HG02763 (cell line): ENCODE measurements around the gene ENPP6.
"Not testable (repeated sequence)": the region's sequence is repeated elsewhere in the genome, so short reads cannot be mapped to it uniquely, and the experiment has no call there.

Experiments
- ATAC-seq: cut with Tn5 transposase; IDR thresholded peaks from one replicate; pipeline ENCODE4 v1.9.1; 2021; ENCODE audit warnings: mild to moderate bottlenecking, moderate library complexity; ENCODE audit not compliant: unreplicated experiment

The ENPP6 gene

DNA sequence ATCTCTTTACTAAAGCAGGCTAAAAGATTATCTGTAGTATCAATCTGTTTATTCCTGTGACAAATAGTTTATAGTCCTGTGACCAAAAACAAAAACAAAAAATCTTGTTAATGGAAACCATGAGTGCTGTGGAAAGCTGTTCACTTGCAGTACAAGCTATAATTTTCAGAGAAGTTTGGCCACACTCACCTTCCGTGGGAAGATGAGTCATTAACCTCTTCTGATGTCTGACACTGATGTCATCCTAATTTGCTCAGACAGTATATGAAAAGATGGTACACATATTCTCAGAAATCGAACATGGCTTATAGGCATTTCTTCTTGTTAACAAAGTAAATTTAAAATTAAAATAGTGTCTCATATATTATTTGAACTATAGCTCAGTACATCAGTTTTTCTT lies 19.9 kb upstream of the ENPP6 start:
- no peak for ATAC-seq

DNA sequence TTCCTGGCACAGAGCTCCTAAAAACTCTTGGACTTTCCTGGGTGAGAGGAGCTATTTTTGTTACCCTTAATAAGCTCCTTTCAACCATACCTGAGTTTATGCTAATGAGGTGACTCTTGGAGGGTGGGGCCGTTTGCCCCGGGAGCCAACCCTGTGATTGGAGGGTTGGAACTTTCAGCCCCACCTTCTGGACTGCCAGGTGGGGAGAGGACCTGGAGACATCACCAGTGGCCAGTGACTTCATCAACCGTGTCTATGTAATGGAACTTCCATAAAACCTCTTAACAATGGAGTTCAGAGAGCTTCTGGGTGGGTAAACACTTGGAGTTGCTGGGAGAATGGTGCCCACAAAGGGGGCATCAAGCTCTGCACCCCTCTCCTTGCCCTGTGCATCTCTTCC lies 17.9 kb upstream of the ENPP6 start:
- no peak for ATAC-seq

DNA sequence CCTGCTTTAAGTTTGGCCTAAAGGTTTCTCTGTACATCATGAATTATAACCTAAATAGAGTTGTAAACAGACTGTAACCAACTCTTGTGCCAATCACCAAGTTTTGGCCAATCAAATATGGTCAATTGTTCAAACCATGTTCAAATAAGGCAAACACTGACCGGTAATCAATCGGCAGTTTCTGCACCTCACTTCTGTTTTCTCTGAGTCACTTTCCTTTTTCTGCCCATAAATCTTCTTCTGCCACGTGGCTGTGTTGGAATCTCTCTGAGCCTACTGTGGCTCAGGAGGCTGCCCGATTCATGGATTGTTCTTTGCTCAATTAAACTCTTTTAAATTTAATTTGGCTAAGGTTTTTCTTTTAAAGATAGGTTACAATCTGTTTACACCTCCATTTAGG lies 16.5 kb upstream of the ENPP6 start:
- no peak for ATAC-seq

DNA sequence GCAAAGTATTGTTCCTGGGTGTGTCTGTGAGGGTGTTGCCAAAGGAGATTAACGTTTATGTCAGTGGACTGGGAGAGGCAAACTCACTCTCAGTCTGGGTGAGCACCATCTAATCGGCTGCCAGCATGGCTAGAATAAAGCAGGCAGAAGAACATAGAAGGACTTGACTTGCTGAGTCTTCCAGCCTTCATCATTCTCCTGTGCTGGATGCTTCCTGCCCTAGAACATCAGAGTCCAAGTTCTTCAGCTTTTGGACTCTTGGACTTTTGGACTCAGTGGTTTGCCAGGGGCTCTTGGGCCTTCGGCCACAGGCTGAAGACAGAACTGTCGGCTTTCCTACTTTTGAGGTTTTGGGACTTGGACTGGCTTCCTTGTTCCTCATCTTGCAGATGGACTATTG lies 15.3 kb upstream of the ENPP6 start:
- ATAC-seq, result no peak

DNA sequence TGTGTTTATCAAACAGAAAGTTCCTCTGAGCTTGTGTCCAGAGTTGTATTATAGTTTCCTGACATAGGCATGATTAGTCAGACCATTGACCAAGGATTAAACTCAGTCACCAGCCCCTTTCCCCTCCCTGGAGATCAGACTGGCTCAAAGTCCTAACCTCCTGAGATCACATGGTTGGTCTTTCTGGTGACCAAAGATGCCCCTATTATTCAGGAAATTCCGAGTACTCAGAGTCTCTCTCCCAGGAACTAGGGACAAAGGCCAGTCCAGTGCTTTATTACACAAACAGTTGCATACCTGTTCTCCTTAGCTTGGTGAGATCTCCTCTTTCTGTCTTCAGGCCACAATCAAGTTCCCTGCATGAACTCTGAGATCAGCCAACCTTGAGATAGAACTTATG lies 14.5 kb upstream of the ENPP6 start:
- no peak for ATAC-seq

DNA sequence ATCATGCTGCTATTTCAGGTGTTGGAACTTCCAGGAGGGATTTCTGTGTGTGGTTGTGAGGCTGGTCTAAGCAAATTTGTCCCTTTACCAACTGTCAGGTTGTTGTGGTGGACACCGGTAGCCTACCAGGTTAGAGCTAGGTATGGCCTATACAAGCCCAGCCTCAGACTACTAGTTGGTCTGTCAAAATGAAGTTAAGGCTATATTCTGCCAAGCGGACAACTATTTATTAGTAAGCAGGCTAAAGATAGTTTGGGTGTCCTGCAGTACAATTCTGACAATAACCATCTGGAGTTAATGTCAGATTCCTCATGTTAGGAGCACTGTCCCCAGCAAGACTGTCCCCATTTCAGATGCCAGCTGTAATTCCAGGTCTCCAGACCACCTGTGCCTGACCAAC lies 13.9 kb upstream of the ENPP6 start:
- ATAC-seq, result no peak

DNA sequence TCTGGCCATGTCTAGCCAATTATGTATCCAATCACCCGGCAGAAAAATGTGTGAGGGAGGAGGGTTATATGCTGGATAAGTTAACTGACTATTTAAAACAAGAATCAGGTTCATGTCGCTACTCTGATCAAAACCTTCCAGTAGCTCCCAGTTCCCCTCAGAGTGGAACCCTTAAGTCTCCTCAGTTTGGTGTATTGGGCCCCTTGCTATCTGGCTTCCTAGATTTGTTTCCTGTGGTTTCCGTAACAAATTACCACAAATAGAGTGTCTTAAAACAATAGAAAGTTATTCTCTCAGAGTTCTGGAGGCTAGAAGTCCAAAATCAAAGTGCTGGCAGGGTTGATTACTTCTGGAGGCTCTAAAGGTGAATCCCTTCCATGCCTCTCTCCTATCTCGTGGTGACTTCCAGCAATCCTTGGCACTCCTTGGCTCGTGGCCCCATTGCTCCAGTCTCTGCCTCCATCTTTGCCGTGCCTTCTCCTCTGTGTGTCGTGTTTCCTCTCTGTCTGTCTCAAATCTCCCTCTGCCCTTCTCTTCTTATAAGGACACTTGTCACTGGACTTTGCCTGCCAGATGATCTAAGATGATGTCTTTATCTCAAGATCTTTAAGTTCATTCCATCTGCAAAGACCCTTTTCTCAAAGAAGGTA lies 10.5 kb upstream of the ENPP6 start:
- ATAC-seq, result no peak

DNA sequence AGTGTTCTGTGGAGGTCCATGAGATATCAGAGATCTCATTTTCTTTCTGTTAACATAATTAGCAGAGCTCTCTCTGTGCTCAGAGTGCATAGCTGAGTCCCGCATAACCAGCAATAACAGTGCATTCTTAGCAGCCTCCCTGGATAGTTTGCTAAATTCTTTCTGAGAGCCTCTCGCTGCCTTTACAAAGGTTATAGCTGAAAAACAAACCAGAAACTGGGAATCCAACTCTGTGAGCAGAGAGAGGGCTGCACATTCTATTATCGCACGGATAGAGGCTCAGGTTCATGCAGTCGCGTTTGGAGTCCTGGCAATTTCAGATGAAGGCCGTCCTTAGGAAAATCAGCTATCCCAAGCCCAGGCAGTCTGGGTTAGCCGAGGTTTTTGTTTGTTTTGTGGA lies 1.2 kb downstream of the ENPP6 start:
- ATAC-seq, result no peak

DNA sequence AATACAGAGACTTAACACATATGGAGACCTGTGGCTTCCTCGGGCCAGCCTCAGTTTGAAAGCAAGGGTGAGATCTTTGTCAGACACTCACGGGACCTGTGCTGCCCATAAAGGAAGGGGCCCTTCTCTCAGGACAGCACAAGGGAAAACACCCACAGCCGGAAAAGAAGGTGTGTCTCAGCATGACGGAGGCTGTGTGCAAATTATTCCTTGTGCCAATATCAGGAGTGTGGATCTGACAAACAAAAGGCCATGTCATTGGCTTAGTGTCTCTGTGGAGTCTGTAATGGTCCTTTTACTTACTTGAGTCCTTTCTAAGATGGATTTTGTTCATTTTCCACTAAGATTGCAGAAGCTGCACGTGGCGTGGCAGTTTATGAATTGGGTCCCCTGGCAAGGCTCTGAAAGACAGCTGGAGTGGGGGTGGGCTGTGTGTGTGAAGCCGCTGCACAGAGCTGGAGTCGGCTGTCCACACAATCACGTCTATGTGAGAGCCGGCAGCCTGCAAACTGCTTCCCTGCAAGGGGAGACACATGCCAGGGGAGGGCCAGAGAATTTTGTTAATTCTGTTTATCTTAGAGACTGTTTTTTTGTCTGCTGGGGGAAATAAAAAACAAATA lies 1.9 kb downstream of the ENPP6 start:
- ATAC-seq, result no peak

DNA sequence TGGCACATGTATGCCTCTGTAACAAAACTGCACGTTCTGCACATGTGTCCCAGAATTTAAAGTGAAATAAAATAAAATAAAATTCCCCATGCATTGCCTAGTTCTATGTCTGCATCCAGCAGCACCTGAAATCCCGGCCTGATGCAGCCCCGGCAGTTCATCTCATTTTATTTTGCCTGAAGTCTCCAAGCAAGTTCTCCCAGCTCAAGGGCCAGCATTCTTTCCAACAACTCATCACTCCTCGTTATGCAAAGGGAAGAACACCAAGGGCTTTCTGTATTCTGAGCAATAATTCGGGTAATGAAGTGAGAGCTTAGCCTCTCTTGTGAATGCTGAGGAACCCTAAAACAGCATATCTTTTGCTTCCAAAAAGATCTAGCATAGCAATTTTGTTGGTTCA lies 2.7 kb downstream of the ENPP6 start:
- ATAC-seq, result no peak

DNA sequence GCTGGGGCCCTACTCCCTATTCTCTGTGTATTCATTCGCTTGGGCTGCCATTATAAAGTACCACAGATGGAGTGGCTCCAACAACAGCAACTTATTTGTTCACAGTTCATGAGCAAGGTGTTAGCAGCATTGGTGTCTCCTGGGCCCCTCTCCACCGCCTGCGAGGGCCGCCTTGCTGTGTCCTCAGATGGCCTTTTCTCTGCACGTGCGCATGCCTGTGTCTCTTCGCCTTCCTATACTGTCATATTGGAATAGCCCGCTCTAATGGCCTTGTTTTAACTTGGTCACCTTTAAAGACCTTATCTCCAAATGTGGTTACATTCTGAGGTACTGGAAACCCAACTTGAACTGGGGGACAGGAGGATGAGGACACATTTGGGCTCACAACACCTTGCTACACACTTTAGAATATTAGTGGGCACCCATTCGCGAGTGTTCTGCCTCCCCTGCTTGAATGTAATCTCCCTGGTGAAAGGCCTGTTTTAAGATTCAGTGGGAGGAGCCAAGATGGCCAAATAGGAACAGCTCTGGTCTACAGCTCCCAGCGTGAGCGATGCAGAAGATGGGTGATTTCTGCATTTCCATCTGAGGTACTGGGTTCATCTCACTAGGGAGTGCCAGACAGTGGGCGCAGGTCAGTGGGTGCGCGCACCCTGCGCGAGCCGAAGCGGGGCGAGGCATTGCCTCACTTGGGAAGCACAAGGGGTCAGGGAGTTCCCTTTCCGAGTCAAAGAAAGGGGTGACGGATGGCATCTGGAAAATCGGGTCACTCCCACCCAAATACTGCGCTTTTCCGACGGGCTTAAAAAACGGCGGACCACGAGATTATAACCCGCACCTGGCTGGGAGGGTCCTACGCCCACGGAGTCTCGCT lies 9.7 kb downstream of the ENPP6 start:
- not testable (repeated sequence) for ATAC-seq

DNA sequence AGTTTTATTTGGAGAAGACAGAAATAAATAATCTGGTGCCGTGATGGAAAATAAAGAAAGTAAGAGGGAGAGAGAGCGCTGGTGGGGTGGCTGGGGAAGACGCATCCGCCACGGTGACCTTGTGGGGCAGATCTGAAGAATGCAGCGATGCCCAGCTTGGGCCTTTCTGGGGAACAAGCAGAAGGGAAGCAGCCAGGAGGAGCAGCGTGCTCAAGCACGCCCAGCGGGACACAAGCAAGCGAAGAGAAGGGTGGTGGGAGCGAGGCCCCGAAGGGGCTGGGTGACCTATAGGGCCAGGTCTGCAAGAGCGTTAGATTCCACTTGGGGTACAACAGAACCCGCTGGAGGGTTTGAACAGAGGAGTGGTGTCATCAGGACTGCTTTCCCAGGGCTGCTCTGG lies 12.4 kb downstream of the ENPP6 start:
- ATAC-seq, result no peak

DNA sequence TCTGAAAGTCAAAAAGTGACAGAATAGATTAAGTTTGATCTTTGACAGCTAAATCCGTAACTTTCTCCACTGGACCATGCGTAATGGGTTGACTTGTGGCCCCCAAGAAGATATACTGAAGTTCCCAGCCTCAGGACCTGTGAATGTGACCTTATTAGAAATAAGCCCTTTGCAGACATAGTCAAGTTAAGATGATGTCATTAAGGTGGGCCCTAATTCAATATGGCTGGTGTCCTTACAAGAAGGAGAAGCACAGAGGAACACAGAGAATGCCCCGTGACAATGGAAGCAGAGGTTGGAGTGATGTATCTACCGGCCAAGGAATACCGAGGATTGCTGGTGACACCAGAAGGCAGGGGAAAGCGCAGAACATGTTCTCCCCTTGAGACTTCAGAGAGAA lies 14.4 kb downstream of the ENPP6 start:
- no peak for ATAC-seq

DNA sequence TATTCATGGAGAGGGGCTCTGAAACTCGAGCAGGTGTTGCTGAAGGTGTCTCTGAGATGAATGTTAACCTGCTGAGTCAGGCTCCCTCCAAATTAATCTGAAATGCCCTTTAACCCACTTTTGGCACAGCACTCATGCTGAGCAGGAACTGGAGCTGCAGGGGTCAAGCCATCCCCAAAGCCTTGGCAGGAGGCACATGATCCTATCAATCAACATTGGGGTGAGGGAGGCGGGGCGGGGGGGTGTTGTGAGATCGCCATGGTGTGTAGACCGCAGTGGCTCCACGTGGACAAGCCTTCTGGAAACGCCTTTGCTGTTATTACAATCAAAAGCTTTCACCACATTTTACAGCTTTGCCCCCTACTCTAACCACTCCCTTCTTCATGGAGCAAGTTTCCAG lies 16.5 kb downstream of the ENPP6 start:
- no peak for ATAC-seq

DNA sequence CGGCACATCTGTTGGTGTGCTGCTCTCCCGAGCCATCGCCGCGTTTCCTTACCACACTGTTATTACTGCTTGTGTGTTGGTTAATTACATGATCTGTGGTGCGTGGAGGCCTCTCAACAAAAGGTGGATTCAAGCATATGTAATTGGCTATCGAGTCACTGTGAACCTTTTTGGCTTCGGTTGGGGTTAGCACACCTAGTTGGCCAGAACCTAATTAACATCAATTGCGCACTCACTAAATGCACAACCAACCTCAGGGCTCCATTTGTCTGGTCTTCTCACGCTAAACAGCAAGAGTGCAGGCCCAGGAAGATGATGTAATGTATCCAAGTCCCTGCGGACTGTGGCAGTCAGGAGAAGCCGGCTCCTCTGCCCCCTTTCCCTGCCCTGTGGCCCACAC lies 17.4 kb downstream of the ENPP6 start:
- ATAC-seq, result no peak

DNA sequence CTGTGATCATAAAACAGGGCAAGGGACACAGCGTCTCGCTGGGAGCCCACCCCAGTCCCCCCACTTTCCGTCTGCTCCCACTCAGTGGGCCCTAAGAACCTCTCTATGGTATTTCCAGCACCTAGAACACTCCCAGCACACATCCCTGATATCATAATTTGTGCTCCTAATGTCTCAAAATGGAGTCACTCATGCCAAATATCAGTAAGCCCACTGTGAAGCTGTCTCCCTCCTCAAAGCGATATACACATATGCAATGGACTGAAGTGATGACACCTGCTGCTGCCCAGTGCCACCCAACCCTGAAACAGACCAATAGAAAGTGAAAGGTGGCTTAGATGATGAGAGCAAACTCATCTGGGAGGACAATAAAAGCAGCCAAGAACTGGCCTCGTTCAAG lies 17.9 kb downstream of the ENPP6 start:
- ATAC-seq, result no peak

DNA sequence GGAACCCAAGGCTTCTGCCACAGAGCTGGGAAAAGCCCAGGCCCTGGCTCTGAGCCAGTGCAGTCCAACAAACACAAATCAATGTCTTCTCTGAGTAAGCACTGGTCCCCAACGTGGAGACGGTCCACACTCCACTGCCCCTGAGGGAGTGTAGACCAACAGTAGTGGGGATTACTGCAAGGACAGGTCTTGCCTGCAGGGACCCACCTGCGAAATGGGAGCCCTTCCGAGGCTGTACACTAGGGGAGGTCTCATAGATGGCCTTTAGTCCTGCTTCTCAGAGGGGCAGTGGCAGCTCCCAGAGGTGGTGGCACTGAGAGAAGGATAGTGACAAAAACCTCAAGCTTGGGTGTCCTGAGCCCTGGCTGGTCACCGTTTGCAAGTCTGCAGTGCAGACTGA lies 19.5 kb downstream of the ENPP6 start:
- ATAC-seq, result no peak

DNA sequence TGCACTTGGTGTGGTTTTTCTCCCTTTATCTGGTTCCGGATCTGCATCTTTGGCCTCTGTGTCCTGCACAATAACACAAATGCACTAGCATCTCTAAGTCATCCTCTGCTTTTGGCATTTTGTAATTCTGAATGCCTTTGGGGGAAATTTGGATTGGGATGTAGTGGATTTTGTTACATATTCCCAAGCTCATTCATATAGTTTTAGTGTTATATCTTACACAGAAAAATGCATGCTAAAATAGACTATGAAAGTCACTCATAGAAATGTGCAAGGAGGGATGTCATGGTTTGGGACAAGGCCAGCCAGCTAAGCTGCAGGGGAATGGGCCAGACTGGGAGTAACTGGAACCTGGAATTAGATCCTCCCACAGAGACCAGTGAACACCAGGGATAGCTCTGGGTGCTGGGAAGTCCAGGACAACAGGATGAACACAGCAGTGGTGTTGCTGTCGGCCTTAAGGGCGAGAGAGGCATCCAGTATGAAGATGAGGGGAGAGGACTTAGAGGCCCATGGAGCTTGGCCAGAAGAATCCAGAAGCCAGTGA lies 20.1 kb downstream of the ENPP6 start:
- no peak for ATAC-seq

DNA sequence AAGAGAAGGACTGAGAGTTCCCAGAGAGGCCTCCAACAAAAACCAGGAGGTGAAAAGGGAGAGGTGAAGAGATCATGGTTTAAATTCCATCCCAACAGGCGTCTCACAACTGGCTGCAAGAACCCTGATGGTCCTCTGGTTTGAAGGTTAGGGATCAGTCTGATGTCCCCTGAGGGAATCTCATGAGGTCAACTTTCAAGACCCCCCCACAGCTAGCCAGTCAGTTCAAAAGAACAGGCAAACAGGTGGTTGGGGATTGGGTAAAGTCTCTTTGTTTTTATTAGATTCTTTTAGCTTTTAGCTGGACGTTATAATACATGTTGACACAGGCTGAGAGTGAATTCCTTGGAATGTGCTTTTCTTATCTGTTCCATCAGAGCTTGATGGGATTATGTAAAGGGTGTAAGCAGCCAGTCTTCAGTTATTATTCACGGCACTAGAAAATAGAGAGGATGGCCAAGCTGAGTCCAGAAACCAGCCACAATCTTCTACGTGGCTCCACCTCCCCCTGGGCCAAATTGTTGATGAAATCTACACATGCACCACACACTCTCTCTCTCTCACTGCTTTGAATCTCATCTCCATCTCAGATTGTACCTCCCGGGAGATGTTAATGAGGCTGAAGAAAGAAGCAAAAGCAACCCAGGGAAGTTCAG lies 20.8 kb downstream of the ENPP6 start:
- no peak for ATAC-seq

DNA sequence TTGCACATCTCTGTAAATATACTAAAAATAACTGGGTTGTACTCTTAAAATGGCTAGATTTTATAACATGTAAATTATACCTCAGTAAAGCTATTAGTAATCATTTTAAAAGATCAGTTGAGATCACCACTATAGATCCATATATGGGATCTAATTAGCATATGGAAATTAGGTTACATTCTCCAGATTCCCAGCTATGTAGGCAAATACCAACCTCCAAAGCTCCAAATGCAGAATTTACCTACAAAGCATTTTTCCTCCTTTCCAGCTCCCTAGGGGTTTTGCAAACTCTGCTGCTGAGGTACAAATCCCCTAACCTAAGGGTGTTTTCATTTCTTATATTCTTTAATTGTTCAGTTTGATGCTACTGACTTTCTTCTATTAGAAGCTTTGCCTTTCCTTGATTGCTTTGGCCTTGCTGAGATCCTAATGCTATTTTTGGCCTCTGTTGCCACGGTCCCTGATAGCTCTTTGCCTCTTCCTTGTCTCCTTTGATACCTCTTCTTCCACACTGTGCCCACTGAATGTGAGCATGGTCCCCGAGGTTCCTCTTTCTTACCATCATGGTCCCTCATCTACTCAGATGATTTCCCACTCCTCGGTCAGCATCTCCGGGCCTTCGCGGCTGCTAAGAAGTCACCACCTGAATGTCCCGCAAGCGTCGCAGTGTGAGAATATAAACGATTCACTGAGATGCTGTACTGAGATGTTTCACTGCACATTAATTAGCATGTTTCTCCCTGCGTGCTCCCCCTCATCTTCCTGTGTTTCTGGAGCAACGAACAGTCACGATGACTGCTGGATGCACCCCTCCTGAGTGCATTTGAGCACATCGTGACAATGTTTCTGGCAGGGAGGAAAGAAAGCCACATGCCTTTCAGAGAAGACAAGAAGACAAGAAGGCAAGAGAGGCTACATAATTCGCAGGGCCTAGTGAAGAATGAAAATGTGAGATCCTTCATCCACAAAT lies 23.8 kb downstream of the ENPP6 start:
- no peak for ATAC-seq
